ENCODE data around the gene PSD4.

DNA sequence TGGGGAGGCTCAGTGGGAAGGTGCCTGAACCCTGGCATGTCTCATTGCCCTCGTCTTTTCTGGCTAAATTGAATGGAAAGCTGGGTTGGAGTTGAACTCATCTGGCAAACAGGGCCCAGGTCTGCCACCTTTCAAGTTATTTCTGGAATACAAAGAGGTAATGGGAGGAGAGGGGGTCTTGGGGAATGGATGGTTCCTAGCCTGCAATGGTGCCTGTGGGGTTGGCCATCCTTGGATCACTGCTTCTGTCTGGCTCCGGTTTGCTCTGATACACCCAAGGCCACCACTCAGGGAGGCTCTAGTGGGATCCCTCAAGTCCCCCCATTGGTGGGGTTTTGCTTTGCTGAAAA lies 45.3 kb downstream of the PSD4 start:
- TF ChIP-seq, protein P1, sequence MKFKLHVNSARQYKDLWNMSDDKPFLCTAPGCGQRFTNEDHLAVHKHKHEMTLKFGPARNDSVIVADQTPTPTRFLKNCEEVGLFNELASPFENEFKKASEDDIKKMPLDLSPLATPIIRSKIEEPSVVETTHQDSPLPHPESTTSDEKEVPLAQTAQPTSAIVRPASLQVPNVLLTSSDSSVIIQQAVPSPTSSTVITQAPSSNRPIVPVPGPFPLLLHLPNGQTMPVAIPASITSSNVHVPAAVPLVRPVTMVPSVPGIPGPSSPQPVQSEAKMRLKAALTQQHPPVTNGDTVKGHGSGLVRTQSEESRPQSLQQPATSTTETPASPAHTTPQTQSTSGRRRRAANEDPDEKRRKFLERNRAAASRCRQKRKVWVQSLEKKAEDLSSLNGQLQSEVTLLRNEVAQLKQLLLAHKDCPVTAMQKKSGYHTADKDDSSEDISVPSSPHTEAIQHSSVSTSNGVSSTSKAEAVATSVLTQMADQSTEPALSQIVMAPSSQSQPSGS (IDR thresholded peaks at IDR 0.05; ENCODE audit: low read length) = no peak
- TF ChIP-seq TAF1 (IDR thresholded peaks at IDR 0.05; ENCODE audit: borderline replicate concordance, low read depth, low read length) (no peak), ETV6 (conservative IDR thresholded peaks at IDR 0.05 in 1 of 2, IDR thresholded peaks at IDR 0.05 in 1 of 2; ENCODE audit: borderline replicate concordance in 1 of 2, low read depth in 1 of 2) (no peak)

All from GM12878 (cell line).